GM19099 (cell line): ENCODE data around the gene ZNF232.
A peak's percentile ranks its signal among the peaks of the same experiment; 100 is the strongest.

Source experiments
- POLR2A ChIP-seq: IDR thresholded peaks from 3 replicates; pipeline ENCODE4 v1.6.1; 2011; ENCODE audit warnings: low read depth; ENCODE audit not compliant: insufficient read length; ENCODE audit errors: extremely low read depth

ZNF232 gene

DNA sequence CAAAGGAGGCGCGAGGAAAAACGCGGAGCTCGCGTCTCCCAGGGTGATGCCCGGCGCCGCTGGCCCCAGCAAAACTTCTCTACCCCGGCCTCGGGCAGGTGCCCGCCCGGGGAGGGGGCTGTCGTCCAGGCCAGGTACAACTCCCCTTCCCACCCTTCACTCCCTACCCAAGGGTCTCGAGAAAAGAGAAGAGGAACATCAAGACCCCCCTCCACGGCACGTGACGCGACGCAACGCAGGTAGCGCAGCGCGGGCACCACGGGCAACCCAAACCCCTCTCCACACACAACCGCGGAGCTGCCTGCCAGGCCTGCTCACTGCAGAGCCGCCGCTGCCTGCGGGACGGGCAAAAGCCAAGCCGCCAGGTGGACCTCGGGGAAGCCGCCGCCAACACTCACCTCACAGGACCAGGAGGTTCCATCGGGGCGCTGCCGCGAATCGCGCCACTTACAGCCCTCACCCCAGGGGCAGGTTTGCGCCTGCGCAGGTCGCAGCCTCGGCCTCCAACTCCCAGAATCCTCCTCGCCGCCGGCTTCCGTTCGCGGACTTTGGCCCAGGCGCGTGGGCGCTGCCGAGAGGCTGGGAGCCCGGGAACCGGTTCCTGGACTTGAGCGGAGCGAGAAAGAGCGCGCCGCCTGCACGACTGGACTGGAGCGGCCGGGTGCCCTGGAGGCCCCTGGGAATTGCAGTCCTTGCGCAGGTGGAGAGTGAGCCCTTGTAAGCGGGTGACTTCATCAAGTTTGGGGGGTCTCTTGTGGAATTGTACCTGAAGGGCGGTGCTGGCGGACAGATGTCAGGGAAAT is at the start of gene ZNF232:
ZNF232 (minus strand) TSS at position 477 of the 803 bp plus-strand sequence; CDS start at position 421, 56 bp downstream.
- peak; percentile 76 for TF ChIP-seq POLR2A

DNA sequence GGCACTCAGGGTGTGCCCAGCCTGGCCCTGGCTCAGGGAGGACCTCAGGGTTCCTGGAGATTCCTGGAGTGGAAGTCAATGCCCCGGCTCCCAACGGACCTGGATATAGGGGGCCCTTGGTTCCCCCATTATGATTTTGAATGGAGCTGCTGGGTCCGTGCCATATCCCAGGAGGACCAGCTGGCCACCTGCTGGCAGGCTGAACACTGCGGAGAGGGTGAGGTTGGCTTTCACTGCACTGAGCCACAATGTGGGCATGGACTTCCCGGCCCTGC is 27.7 kb upstream of the ZNF232 start:
- TF ChIP-seq POLR2A: no peak

DNA sequence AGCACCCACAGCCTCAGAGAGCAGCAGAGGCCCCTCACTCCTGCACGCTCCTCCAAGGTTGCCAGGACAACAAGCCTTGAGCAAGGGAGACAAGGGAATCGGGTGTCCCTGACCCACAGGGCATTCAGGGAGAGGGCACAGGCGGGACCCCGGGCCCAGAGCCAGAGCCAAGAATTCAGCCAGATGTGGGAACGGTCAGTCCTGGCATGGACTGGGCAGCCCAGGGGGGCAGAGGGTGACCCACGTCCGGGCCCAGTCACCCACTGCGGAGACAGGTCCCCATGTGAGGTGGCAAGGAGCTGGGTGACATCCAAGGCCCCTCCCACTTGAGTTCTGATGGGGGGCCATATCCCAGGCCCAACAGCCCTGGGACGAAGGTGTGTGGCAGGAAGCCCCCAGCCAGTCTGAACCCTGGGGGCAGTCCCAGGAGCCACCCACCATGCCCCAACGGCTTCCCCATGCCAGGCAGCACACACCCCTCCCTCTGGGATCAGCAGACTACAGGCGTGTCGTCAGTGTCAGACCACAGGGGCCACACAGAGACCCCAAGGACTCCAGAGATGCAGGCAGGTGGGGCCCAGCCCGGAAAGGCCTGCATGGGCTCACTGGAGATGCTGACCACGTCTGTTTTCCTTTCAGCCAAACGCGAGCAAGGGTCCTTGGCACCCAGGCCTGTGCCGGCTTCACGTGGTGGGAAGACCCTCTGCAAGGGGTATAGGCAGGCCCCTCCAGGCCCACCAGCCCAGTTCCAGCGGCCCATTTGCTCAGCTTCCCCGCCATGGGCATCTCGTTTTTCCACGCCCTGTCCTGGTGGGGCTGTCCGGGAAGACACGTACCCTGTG is 27.2 kb upstream of the ZNF232 start:
- TF ChIP-seq POLR2A: no peak

DNA sequence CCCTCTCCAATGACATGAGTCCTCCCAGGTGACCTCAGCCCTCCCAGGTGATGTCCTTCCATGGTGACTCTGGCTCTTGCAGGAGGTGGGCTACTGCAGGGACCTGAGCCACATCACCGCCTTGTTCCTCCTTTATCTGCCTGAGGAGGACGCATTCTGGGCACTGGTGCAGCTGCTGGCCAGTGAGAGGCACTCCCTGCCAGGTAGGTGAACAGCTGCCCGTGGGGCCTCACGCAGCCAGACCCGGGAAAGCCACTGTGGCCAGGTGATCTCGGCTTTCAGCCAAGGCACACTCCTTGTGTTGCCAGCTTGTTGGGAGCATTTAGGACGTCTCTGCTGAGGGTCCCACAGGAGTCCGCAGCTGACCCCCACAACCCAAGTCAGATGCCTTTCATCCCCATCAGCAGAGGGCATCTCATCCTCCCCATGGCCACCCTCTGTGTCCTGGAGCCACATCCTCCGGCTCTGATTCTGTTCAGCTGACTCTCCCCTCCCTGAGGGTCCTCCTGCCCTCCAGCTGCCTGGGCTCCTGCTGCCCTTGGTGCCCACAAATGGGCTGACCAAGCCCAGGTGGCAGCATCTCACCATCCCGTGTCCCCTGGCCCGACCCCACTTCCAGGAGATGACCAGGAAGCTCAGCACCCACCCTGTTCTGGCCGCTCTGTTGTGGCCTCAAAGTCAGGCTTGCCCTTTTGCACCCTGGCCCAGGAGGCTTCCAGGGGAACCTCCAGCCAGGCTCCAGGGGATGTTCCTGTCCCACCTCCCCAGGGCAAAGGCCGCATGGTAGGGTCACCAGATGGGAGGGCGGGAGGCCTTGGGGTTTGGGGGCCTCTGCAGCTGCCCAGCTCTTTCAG is 24.3 kb upstream of the ZNF232 start:
- TF ChIP-seq POLR2A: no peak

DNA sequence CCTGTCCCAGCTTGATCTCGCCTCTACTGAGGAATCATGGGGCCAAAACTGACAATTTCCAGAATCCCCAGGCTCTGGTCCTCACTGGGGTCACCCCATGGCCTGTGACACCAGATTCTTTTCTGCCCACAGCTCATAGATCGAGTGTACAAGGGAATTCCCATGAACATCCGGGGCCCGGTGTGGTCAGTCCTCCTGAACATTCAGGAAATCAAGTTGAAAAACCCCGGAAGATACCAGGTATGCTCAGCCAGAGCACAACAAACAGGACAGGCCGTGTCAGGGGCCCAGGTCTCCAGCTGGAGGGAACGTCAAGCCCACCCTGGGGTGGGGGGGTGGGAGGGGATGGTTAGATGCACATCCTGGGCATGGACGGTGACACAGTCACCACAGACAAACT is 21.6 kb upstream of the ZNF232 start:
- TF ChIP-seq POLR2A: no peak

DNA sequence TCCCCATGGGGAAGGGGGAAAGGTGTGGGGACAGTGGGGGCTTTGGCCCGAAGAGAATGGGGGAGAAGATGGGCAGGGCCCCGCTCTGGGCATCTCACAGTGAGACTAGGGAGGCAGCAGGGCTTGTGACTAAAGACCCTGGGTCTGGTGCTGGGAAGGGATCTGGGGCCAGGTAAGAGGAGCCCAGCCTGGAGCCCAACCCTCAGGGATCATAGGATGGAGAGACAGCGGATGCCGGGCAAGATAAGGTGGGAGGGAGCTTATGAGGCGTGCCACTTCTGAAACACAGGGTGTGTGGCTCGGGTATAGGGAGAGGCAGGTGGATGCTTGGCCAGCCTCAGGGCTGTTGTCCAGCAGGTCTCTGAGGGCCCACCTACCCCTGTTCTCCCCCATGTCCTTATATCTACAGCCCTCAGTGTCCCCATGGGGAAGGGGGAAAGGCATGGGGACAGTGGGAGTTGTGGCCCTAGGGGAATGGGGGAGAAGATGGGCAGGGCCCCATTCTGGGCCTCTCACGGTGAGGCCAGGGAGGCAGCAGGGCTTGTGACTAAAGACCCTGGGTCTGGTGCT is 19.6 kb upstream of the ZNF232 start:
- TF ChIP-seq POLR2A: no peak

DNA sequence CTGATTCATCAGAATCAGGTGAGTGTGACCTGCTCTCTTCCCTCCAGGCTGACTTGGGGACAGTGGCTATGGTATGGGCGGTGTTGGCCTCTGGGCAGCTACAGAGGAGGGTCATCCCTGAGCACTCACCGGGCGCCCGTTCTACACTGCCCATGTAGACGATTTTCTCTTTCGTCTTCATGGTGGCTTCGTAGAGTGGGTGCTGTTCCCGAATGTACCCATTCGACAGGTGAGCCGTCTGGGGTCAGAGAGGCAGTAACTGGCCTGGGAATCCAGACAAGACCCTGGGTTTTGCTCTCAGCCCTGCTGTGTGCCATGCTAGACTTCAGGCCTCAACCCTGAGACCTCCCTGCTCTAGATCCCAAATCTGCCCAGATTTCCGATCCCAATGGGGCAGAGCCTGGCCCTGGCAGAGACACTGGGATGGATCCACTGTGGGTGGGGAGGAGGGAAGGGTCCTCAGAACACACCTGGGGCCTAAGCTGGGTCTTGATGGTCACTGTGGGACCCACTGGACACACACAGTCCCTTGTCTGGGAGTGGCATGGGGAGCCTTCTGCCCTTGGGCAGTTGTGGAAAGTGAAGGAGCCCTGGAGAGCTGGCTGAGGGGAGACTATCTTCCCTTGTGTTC is 17.3 kb upstream of the ZNF232 start:
- no peak for TF ChIP-seq POLR2A

DNA sequence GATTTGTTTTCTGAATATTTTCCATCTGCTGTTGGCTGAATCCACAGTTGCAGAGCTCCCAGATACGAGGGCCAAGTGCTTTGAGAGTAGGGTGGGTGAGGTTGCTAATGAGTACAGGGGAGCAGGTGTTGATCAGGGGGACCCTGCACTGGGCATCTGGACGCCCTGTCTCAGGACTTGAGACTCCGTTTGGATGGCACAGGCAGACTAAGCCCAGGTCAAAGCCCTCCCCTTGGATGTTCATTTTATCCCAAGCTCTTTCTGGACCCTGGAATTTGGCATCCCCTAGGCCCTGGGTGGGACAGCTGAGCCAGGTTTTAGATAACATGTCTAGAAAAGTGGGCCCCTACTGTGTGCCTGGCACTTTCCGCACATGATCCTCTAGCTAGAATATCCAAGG is 16.2 kb upstream of the ZNF232 start:
- no peak for TF ChIP-seq POLR2A

DNA sequence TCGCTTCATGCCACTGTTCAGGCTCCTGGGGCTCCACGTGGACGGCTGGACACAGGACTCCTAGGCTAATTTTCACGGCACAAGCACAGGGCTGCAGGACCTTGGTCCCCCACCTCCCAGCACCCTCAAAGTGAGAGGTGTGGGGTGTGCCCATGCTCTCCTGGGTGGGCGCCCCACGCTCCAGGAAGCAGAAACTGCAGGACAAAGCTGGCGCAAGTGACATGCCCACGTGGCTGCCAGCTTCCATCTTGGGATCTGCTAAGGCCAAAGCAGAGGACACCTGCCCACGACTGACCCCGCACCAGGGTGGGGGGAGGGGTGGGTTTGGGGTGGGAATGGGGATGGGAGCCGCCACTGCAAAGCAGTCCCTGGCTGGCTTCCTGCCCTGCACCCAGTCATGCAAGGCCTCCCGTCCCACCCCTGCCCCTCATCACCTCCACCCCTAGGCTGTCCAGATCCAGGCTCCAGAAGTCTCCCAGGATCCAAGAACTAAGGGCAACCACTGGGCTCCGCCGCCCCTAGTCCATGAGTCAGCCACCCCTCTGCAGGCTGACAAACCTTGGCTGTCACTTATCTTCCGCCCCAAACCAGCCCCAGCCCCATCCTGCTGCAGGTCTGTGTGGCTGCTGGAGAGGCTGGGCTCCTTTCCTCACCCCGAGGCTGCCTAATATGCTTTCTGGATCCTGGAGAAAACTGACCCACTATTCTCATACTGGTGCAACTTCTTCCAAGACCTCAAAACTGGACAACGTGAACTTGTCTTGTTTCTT is 15.2 kb upstream of the ZNF232 start:
- no peak for TF ChIP-seq POLR2A

DNA sequence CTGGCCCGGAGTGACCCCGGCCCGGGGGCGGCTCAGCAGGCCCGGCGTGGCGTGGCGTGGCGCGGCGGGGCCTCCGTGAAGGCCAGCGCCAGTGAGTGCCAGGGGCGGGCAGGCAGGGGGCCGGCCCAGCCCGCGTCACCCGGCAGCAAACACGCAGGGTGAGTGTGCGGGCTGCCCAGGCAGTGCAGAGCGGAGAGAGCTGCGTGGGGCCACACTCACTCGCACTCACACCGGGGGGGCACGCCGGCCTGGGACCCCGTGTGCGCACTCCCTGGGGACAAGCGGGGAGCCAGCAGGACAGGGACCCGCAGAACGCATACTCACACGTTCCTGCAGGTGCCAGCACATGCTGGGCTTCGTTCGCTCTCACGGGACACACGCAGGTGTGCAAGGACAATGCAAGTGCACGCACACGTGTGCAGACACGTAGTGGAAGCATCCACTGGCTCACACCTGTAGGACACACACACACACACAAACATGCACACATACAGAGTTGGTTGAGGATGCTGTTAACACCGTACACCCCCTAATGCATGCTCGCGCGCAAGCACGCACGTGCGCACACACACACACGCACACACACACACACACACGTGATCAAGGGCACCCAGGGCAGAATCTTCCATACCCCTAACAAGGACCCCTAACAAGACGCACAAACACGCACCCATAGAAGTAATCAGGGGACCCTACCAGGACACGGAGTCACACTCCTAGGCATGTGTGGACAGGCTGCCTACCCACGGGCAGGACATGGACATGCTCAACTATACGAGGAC is 11.9 kb upstream of the ZNF232 start:
- TF ChIP-seq POLR2A: no peak

DNA sequence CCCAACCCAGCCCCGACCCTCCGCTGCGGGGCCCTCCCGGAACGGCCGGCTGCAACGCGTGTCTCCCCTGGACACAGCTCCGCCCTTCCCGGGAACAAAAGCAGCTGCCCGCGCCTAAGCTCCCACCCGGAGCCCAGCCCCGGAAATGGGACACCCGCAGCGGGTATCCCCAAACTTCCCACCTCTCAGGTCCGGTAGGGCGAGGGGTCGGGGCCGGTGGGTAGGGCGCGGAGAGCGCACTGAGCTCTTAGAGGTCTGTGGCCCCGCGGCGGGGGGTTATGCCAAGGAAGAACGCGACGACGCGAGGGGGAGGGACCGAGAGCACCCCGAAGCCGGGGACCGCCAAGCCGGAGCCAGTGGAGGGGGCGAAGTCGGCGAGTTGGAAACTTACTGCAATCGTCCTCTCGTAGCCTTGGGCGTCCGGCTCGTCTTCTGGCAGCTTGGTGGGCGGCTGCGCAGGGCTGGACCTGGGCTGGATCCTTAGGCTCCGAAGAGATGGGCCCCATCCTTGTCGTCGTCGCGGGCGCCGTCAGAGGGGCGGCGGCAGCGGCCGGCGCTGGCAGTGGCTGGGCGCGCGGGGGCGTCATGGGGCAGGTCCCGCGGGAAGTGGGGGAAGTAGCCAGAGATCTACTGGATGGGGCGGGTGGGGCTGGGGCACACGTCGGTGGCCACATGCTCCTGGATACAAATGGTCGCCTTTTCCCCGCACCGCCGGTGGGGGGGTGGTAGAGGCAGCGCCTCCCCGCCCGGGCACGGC is 11.1 kb upstream of the ZNF232 start:
- TF ChIP-seq POLR2A: no peak

DNA sequence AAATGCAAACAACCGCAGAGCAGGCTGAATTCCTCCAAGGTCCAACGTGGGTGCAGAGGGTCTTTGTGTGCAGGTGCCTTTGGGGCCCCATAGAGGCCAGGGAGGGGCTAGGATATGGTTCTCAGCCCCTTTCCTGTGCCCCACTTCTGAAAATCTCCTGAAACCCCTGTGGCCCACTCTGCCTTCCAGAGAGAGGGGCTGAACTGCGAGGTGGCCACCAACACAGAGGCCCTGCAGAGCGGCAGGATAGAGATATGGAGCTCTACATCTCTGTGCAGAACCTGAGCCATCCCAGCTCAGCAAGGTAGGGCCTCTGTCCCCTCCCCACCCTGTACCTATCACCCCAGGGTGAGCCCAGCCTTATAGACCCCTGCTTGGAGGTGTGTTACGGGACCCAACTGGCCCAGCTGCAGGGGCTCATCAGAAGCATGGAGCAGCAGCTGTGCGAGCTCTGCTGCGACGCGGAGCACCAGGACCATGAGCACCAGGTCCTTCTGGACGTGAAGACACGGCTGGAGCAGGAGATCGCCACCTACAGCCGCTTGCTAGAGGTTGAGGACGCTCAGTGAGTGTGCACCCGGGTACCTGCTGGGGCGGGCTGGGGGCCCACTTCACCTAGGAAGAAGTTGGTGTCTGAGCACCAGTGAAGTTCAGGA is 9.6 kb upstream of the ZNF232 start:
- TF ChIP-seq POLR2A: no peak
